Iris pigment epithelial cell (primary cell): ENCODE data around the gene NPAS1.

Experiments
- DNase-seq: peaks from one replicate; pipeline ENCODE4 v3.0.0-alpha.2; 2011; ENCODE audit warnings: low read depth

Gene NPAS1

GRCh38 chr19:47020992-47021496, 1.4 kb downstream of the NPAS1 start:
- no peak for DNase-seq

GRCh38 chr19:47021536-47022139, 2.0 kb downstream of the NPAS1 start:
- no peak for DNase-seq

GRCh38 chr19:47022140-47022536, 2.5 kb downstream of the NPAS1 start:
- DNase-seq = no peak

GRCh38 chr19:47022541-47023447, 3.2 kb downstream of the NPAS1 start:
- DNase-seq = no peak

GRCh38 chr19:47023448-47023794, 3.8 kb downstream of the NPAS1 start:
- no peak for DNase-seq

- DNase-seq = no peak
Measured at GRCh38 chr19:47024502-47024901, 4.9 kb downstream of the NPAS1 start.

- DNase-seq = no peak
Measured at GRCh38 chr19:47026156-47026555, 6.5 kb downstream of the NPAS1 start.

GRCh38 chr19:47026889-47027288, 7.3 kb downstream of the NPAS1 start:
- no peak for DNase-seq

- DNase-seq = no peak
Measured at GRCh38 chr19:47027586-47028088, 8.0 kb downstream of the NPAS1 start.

- no peak for DNase-seq
Measured at GRCh38 chr19:47028195-47028601, 8.6 kb downstream of the NPAS1 start.

GRCh38 chr19:47032171-47032811, 12.7 kb downstream of the NPAS1 start:
- peak; percentile 20 for DNase-seq

- peak; percentile 80 for DNase-seq
Measured at GRCh38 chr19:47035127-47036096, 15.8 kb downstream of the NPAS1 start.

GRCh38 chr19:47036097-47036651, 16.5 kb downstream of the NPAS1 start:
- DNase-seq = peak; percentile 33

- no peak for DNase-seq
Measured at GRCh38 chr19:47037766-47038165, 18.1 kb downstream of the NPAS1 start.

- no peak for DNase-seq
Measured at GRCh38 chr19:47039239-47039874, 19.7 kb downstream of the NPAS1 start.

- no peak for DNase-seq
Measured at GRCh38 chr19:47040869-47041268, 21.2 kb downstream of the NPAS1 start.

GRCh38 chr19:47044946-47045866, 25.6 kb downstream of the NPAS1 start:
- no peak for DNase-seq

GRCh38 chr19:47045867-47046470, 26.3 kb downstream of the NPAS1 start:
- no peak for DNase-seq

GRCh38 chr19:47047272-47047762, 27.7 kb downstream of the NPAS1 start:
- DNase-seq = no peak
